SU-DHL-6 (cell line): ENCODE data around the gene PRKAR1B.

Source experiments
- CTCF ChIP-seq: fragments of 200-600 bp; sonication (generic); IDR thresholded peaks from one replicate; pipeline ENCODE4 v1.5.1; 2017; ENCODE audit warnings: antibody characterized with exemption, mild to moderate bottlenecking, low read length, moderate library complexity; ENCODE audit not compliant: insufficient read depth, poor library complexity, severe bottlenecking
- EZH2phosphoT487 ChIP-seq: fragments of 200-600 bp; sonication (generic), shearing (Covaris generic); conservative IDR thresholded peaks from 2 replicates; pipeline ENCODE4 v1.6.1; 2018; ENCODE audit warnings: mild to moderate bottlenecking, antibody characterized with exemption, low read length, moderate library complexity, mixed read lengths

GRCh38 chr7:603152-603951 is 123.7 kb downstream of the PRKAR1B start:
- TF ChIP-seq EZH2phosphoT487, result no peak
- no peak for TF ChIP-seq CTCF
